HCEC 1CT (cell line): ENCODE data around the gene PSAP.
A peak's percentile ranks its signal among the peaks of the same experiment; 100 is the strongest.

Source experiments
- DNase-seq: peaks from one replicate; pipeline ENCODE4 v3.0.0-alpha.2; 2017

Gene PSAP

GRCh38 chr10:71824333-71824732, 26.7 kb downstream of the PSAP start:
- no peak for DNase-seq

- DNase-seq: no peak
Measured at GRCh38 chr10:71823356-71823755, 27.7 kb downstream of the PSAP start.

DNA sequence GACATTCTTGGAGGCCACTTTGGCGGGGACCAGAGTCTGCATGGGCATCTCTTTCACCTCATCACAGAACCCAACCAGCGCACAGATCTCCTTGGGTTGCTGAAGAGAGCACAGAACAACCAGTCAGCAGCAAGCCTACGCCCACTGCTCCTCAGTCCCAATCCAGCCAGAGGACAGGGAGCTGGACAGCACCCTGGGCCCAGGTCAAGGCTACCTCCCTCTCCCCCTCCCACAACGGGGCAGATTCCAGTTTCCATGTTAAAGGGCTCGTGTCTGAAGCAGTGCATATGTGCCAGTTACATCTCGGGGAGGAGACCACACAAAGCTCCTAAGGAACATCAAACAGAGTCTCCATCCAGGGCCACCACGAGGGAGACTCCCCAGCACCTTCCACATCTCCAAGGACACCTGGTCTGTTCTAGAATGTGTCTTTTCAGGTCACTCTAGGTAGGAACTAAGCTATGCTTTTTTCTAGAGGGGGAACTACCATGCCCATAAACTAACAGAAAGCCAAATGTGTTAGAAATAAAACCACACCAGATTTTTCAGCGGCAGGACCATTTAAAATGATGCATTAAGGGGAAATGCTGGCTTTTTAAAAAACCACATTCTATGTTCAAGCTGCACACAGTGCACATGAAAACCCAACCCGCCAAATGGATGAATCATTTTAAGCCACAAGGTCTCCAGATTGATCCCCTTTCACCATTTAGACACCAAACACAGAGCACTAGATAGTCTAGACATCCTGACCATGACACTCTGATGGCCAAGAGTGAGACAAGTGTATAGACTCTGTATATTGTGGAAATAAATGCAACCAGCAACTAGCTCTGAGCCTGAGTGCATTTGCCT, 28.9 kb downstream of the PSAP start:
- DNase-seq: peak; percentile 36

- DNase-seq: no peak
Measured at GRCh38 chr10:71820966-71821365, 30.1 kb downstream of the PSAP start.

DNA sequence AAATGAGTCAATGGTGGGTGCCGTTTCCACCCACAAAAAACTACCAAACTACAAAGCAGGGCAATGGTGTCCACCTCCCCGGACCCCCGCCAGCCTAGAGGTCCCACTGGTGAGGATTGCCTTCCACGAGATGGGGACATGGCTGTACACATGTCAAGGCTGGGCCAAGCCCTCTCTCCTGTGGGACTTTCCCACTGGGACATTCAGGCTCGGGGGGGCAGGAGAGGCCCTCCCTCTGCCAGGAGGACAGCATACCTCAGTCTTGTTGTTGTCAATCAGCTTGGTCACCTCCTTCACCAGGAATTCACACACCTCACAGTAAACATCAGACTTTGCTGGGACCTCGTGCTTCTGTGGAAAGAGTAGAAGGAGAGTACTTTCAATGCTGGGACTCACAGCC, 31.1 kb downstream of the PSAP start:
- DNase-seq: no peak

DNA sequence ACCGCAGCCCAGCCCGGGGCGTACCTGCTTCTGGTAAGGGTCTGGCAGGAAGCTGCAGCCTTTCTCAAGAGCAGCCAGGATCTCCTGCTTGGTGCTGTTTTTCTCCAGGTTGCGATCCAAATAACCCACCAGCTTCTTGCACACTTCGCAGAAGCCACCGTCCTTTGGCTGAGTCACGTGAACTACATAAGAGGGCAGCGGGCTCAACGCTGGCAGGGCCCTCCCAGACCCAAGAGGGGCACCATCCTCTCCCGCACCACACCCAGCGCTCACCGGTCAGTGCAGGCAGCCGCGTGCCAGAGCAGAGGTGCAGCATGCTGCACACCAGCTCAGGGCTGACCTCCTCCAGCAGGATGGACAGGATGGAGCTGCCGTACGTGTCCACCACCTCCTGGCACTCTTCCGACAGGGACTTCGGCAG, 31.6 kb downstream of the PSAP start:
- DNase-seq: no peak

DNA sequence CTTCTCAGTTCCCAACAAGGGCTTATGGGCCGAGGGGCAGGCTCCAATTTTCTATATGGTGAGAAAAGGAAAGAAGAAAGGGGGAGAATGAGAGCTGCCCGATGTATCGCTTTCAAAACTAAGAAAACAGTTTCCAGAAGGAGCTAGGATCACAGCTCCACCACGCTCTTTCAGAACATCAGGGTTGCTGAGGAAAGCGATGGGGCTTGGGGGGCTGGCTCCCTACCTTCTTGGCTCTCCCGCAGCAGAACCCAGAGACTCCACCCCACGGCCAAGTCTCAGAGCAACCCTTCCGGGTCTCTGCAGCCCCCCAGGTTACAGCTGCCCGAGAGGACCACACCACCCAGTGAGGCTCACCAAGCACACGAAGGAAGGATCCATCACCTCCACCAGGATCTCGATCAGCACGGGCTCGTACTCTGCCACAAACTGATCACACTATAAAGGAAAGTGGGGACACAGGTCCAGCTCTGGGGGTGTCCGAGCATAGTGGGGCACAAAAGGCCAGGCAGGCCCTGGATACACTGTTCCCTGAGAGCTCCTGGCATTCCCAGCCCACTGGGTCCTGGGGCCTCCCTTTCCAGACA, 32.3 kb downstream of the PSAP start:
- DNase-seq: no peak

DNA sequence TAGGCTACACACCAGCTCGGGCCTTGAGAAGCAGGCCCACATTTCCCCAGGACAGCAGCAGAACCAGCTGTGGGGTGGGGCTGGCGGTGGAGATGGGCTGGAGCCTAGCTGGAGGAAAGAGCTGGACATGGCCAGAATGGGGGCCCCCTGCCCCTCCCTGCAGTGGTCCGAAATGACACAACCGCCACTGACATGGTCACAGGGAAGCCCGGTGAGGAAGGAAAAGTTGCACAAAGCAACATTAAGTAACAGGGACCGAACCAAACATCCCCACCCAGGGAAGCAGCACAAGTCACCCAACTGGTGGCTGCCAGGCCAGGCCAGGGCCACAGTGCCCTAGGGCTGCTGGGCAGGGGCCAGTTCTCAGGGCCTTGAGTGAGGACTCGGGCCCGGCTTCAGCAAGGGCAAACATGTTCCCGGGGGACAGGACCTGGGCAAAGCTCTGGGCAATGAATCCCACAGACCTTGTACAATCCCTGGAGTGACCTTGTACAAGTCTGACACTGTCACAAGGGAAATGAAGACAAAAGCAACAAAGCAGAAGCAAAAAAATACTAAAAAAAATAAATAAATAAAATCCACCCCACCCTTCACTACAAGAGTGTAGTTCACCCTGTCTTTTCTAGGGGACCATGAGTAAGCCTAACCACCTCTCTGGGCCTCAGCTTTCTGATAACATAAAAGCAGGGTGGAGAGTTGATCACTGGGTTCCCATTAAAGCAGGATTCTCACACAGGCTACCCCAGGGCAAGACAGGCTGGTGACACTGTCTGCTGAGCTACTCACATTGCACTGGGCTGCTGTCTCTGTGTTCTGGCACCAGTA, 33.0 kb downstream of the PSAP start:
- no peak for DNase-seq

DNA sequence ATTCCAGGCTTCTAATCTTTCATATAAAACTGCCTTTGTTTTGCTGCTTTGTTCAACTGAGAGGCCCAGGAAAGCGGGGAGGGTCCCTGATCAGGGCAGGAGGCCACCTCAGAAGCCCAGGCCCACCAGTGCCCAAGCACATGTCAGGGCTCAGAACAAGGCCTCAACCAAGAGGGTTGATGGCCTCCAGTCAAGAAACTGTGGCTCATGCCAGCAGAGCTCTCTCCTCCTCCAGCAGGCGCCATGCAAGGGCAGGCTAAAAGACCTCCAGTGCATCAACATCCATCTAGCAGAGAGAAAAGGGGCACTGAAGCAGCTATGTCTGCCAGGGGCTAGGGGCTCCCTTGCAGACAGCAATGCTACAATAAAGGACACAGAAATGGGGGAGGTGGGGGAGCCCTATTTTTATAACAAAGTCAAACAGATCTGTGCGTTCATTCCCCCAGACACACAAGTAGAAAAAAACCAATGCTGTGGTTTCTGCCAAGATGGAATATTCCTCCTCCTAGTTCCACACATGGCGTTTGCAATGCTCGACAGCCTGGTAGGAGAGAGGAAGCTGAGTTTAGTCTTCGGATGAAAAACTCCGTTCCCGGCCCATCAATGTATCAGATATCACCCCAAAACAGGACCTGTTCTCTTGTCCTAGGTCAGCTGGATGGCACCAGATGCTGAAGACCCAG, 34.0 kb downstream of the PSAP start:
- no peak for DNase-seq

DNA sequence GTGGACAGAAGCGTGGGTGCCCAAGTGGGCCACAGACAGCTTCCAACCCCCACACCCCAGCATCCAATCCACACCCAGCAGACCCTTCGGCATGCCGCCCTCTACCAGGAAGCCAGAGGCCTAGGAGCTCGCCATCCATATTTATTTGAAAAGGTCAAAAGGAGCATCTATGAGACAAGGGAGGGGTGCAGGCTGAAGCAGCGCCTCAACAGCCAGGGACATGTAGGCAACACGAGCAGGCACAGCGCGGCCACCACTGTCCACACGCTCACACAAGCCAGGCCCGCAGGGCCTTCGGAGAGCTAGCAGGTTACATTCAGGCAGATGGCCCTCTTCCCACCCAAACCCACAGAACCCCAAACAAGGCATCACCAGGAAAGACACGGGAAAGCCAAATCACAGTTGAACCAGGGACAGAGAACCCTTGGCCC, 34.6 kb downstream of the PSAP start:
- DNase-seq: no peak

GRCh38 chr10:71815515-71816130, 35.4 kb downstream of the PSAP start:
- DNase-seq: no peak

DNA sequence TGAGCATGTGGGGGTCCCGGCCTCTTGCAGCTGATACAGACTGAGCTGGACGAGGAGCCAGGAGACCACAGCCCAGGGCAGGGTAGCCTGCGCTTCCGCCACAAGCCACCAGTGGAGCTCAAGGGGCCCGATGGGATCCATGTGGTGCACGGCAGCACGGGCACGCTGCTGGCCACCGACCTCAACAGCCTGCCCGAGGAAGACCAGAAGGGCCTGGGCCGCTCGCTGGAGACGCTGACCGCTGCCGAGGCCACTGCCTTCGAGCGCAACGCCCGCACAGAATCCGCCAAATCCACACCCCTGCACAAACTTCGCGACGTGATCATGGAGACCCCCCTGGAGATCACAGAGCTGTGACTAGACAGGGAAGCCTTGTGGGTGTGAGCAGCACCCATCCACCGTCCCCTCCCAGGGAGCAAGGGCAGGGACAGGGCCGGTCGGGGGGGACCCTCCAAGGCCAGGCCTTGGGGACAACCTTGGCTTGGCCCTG, 36.1 kb downstream of the PSAP start:
- no peak for DNase-seq

GRCh38 chr10:71812913-71813590, 38.0 kb downstream of the PSAP start:
- no peak for DNase-seq

- DNase-seq: peak; percentile 42
Measured at GRCh38 chr10:71812016-71812912, 38.8 kb downstream of the PSAP start.

GRCh38 chr10:71811351-71811750, 39.7 kb downstream of the PSAP start:
- no peak for DNase-seq

DNA sequence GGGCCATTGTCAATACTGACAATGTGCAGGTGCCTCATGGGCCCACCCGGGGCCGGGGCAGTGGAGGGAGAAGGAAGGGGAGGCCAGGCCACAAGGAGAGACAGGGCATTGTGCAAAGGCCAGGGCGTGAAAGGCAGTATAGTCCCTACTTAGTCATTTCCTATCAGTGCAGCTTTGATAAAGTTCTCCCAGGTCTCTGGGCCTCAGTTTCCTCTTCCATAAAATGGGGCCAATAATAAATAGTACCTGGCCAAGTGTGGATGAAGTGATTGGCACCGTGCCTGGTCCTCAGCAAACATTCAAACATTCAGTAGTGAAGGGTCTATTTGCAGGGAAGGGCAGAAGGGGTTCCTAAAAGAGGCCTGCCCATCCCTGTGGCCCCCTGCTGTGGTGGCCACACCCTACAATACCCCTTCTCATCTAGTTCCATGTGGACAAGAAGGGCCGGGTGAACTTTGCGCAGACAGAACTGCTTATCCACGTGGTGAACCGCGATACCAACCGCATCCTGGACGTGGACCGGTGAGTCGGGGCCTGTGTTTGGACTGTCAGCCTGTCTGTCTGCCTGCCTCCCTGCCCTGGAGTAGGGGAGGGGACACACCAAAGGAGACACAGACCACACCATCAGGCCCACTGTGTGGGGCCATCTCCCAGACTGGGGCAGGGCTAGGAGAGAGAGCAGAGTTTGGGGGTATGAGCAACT, 40.9 kb downstream of the PSAP start:
- DNase-seq: no peak

DNA sequence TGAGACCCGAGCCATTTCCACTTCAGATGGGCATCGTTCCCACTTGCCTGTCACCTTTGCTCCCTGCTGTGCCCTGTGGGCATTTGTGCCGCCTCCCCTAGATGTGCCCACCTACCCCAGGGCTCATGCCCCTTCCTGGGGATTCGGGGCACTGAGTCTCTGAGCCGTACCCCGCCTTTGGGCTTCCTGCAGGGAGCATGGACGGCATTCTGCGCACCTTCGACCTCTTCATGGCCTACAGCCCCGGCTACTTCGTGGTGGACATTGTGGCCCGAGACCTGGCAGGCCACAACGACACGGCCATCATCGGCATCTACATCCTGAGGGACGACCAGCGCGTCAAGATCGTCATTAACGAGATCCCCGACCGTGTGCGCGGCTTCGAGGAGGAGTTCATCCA, 41.4 kb downstream of the PSAP start:
- no peak for DNase-seq

DNA sequence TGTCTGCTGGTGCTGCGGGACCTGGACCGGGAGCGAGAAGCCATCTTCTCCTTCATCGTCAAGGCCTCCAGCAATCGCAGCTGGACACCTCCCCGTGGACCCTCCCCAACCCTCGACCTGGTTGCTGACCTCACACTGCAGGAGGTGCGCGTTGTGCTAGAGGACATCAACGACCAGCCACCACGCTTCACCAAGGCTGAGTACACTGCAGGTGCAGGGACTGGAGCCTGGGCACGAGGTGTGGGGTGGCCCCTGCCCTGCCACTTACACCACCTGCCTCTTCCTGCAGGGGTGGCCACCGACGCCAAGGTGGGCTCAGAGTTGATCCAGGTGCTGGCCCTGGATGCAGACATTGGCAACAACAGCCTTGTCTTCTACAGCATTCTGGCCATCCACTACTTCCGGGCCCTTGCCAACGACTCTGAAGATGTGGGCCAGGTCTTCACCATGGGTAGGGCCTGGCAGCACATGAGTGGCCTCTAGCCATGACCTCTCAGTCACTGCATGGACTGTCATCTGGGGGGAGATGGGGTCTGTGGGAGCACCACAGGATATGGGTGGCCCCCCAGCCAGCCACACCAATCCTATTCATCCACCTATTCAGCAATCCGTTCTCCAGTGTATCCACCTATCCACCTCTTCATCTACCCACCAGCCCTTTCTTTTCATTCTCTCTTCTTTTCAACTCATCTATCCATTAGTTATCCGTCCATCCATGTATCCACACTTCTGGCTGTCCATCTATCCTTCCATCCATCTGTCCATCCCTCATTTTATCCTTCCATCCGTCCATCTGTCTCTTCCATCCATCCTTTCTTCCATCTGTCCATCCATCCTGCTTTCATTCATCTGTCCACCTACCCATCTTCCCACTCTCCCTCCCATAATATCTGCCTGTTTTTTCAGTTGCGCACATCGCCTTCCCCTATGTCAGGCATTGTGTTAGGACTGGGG, 43.2 kb downstream of the PSAP start:
- no peak for DNase-seq
